GM06990 (cell line): ENCODE results near the gene CCNL2.

Experiments
- DNase-seq: peaks from one replicate; pipeline ENCODE4 v3.0.0-alpha.2; 2011; ENCODE audit not compliant: insufficient read length; ENCODE audit errors: extremely low read depth
- H3K27me3 ChIP-seq: replicated peaks from 2 replicates; pipeline ENCODE4 v1.6.0; 2011; ENCODE audit warnings: low read length; ENCODE audit not compliant: control insufficient read depth, insufficient read depth
- H3K36me3 ChIP-seq: 2 replicates; pipeline ENCODE4 v1.5.1; 2011; ENCODE audit warnings: low read length; ENCODE audit not compliant: control insufficient read depth, insufficient read depth
- H3K4me3 ChIP-seq: replicated peaks from 2 replicates; pipeline ENCODE4 v1.5.1; 2011; ENCODE audit warnings: low read depth, mild to moderate bottlenecking, control low read depth, low read length
- TF ChIP-seq, protein P1 (sequence below): IDR thresholded peaks from 2 replicates; pipeline ENCODE4 v1.5.1; 2011; ENCODE audit warnings: low read length, control low read depth, mild to moderate bottlenecking, inconsistent platforms; ENCODE audit not compliant: insufficient read depth, poor library complexity, severe bottlenecking

CCNL2 gene

DNA sequence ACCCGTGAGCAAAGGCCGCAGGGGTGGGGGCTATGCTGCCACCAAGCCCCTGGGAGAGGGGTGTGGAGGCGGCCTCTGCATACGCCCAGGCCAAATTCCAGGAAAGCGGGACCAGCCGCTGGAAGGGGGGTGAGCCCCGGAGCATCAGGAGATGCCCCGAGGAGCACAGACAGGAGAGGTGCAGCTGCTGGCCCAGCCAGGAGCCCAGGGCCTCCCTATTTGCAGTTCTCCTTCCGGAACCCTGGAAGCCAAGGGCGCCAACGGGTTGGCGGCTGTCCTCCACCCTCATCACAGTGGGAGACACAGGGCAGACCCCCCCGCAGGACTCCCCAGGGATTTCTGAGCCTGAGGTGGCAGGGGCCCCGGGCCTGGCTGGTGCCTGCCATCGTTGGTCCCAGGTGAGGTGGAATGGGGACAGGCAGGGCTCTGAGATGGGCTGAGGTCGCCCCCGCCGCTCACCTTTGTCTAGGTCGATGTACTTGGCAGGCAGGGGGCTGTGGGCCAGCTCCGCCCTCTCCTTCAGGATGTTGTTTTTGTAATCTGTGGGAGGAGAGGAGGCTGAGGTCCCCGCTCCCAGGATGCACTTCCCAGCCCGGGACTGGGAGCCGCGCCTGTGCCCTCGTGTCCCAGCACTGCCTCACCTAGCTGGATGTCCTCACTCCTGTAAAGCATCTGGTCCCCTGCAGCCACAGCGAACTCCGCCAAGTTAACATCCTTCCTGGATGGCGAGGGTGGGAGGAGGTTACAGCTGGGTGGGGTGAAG lies 45.6 kb downstream of the CCNL2 start:
- H3K4me3 ChIP-seq, result no peak overlapping the region

DNA sequence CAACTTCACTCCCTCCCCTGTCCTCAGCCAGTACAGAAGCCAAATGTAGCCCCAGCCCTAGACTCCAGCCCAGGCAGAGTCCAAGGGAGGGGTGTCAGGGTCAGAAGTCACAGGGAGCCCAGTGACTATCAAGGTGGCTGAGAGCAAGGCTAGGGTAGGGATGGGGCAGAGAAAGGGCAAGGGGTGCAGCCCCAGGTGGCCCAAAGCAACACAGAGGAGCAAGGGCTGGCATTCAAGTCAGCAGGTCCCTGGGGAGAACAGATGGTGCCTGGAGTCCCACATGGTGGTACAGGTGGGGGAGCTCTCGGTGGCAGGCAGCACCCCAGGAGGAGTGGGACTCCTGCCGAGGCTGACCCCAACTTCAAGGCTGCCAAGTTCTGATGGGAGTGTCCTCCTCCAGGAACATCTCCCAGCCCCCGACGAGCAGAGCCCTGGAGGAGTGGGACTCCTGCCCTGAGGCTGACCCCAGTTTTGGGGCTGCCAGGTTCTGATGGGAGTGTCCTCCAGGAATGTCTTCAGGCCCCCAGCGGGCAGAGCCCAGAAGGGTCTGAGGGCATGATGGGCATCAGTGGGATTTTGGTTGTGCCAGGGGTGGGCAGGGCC lies 46.2 kb downstream of the CCNL2 start:
- Histone ChIP-seq H3K36me3 (no peaks in the 10 kb centered on the region), H3K4me3 (no peak overlapping the region), H3K27me3 (no peaks in the 10 kb centered on the region; the same call in 1 of the 2 replicates)
- DNase-seq, result no peak
- TF ChIP-seq, protein P1, sequence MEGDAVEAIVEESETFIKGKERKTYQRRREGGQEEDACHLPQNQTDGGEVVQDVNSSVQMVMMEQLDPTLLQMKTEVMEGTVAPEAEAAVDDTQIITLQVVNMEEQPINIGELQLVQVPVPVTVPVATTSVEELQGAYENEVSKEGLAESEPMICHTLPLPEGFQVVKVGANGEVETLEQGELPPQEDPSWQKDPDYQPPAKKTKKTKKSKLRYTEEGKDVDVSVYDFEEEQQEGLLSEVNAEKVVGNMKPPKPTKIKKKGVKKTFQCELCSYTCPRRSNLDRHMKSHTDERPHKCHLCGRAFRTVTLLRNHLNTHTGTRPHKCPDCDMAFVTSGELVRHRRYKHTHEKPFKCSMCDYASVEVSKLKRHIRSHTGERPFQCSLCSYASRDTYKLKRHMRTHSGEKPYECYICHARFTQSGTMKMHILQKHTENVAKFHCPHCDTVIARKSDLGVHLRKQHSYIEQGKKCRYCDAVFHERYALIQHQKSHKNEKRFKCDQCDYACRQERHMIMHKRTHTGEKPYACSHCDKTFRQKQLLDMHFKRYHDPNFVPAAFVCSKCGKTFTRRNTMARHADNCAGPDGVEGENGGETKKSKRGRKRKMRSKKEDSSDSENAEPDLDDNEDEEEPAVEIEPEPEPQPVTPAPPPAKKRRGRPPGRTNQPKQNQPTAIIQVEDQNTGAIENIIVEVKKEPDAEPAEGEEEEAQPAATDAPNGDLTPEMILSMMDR, result no peak

More for the DNA sequence above, 45.6 kb downstream of the CCNL2 start:
- H3K36me3 ChIP-seq, result no peaks in the 10 kb centered on the region
- H3K27me3 ChIP-seq, result no peaks in the 10 kb centered on the region; the same call in 1 of the 2 replicates
- TF ChIP-seq, protein P1, result no peak
- no peak for DNase-seq

DNA sequence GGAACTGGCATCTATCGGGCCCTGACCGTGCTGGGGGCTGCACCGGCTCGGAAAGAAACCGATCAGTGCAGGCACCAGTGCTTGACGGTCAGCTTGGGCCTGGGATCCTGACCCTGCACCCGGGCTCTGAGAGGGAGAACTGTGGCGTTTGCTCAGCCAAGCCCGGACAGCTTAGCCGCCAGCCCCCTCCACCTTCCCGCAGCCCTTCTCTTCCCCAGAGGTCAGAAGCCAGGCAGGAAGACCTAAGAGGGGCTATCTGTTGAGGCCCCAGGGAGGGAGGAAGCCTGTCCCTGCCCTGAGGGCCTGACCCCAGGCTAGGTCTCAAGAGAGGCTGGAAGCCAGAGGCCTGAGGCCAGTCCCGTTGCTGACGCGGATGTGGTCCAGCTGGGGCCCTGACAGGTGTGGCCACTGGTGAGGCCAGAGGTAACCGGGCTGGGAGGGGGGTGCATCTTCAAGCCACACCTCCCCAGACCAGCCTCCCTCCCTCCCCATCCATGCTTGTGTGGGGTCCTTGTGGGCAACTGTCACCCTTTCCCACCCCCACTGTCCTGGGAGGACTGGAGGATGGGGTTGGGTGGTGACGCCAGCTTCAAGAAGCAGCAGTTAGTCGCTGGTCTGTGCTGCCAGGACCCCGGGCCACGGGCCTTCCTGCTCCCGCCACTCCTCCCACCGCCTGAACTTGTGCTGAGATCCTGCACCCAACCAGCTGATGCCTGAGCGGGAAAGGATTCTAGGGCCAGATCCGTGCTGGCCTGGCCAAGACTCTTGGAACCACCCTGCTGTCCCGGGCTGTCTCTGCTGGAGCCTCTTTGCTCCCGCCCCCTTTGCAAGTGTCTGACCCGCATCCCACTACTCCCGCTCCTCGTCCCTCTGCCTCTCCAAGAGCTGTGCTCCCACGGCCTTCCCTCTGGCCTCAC lies 47.4 kb downstream of the CCNL2 start:
- no peak for DNase-seq
- Histone ChIP-seq H3K27me3 (no peaks in the 10 kb centered on the region; the same call in 1 of the 2 replicates), H3K36me3 (no peaks in the 10 kb centered on the region), H3K4me3 (no peak overlapping the region)
- TF ChIP-seq, protein P1, result no peak

DNA sequence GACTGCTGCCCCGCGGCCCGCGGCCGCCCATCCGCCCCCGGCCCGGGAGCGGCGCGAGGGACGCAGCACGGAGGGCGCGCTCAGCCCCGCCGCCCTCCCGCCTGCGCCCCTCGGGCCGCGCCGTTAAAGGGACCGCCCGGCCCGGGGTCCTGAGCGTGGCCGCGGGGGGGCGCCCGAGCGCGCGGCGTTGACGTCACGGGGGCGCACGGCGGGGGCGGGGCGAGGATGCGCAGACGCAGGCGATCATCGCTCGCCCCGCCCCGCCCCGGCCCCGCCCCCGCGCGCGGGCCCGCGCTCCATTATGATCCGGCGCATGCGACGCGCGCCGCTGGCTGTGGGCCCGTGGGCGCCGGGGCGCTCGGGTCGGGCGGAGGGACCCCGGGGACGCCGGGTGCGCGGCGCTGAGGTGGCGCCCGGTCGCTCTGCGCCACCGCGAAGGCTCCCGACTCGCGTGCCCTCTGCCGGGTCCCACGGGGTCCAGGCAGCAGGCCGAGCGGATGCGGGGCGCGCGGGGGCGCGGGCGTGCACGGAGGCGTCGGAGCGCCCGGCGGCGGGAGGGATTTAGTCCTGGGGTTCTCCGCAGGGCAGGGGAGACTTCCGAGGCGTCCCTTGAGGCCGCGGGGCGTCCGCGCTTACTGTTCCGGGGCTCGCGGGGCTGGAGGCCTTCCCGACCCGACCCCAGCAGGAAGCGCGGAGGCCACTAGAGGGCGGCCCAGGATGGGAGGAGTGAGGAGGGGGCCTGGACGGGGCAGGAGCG lies 49.7 kb downstream of the CCNL2 start, which contains the start of gene DVL1:
DVL1 (minus strand) TSS at position 163 of the 757 bp plus-strand sequence. CDS start 353 bp downstream, outside the sequence.
- DNase-seq, result peak; percentile 81

More for the DNA sequence above, 49.7 kb downstream of the CCNL2 start, which contains the start of gene DVL1:
- no peaks in the 10 kb centered on the region; the same call in 1 of the 2 replicates for H3K27me3 ChIP-seq
- TF ChIP-seq, protein P1, result peak; percentile 54
- peak within 1 kb of the TSS; percentile 75 for H3K4me3 ChIP-seq
- no peaks in the 10 kb centered on the region for H3K36me3 ChIP-seq
